ENCODE results near the gene NEDD9.

Gene NEDD9

DNA sequence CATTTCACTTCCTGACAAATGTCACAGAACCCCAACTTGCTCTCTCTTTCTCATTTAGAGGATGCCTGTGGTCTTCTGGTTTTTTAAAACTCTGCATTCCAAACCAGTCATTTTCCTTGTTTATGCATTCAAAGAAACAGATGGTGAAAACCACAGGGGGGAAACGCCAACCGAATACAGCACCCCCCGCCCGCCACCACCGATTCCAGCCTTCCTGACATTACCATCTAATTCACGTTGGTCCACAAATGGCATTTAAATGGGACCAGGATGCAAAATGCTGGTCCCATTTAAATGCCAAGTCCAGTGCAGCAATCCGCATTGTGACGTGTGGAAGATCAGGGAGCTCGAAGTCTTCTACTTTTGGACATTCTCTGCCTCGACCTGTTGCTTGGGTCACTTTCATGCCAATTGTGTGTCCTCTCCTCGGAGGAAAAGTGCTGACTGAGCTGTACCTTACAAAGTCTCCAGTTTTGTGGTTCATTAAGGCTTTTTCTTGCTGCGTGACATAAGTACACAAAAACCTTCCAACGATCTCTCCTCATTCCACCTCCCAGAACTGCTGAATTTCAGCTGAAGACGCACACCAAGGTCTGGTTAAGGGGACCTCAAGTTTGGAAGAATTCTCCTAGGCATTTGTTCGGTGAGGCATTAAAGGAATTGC lies 35.8 kb downstream of the NEDD9 start:
- Histone ChIP-seq H3K27me3 (ENCODE audit: insufficient read depth, poor library complexity, severe bottlenecking) (no peaks in the 10 kb centered on the region), H3K4me3 (replicated peaks; ENCODE audit: insufficient read depth, low read length) (no peak overlapping the region), H3K27ac (replicated peaks) (no peak overlapping the region)
- no peak for TF ChIP-seq SPI1 (IDR thresholded peaks at IDR 0.05; ENCODE audit: borderline replicate concordance, low read depth)
- no peak for TF ChIP-seq CTCF (IDR thresholded peaks at IDR 0.05; ENCODE audit: insufficient read depth, low read length)
- no peak for TF ChIP-seq GABPA (IDR thresholded peaks at IDR 0.05; ENCODE audit: low read depth)
- TF ChIP-seq POLR2AphosphoS5 (IDR thresholded peaks at IDR 0.05; ENCODE audit: low read depth), result no peak
- TF ChIP-seq, protein P1, sequence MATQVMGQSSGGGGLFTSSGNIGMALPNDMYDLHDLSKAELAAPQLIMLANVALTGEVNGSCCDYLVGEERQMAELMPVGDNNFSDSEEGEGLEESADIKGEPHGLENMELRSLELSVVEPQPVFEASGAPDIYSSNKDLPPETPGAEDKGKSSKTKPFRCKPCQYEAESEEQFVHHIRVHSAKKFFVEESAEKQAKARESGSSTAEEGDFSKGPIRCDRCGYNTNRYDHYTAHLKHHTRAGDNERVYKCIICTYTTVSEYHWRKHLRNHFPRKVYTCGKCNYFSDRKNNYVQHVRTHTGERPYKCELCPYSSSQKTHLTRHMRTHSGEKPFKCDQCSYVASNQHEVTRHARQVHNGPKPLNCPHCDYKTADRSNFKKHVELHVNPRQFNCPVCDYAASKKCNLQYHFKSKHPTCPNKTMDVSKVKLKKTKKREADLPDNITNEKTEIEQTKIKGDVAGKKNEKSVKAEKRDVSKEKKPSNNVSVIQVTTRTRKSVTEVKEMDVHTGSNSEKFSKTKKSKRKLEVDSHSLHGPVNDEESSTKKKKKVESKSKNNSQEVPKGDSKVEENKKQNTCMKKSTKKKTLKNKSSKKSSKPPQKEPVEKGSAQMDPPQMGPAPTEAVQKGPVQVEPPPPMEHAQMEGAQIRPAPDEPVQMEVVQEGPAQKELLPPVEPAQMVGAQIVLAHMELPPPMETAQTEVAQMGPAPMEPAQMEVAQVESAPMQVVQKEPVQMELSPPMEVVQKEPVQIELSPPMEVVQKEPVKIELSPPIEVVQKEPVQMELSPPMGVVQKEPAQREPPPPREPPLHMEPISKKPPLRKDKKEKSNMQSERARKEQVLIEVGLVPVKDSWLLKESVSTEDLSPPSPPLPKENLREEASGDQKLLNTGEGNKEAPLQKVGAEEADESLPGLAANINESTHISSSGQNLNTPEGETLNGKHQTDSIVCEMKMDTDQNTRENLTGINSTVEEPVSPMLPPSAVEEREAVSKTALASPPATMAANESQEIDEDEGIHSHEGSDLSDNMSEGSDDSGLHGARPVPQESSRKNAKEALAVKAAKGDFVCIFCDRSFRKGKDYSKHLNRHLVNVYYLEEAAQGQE (IDR thresholded peaks at IDR 0.05; ENCODE audit: insufficient replicate concordance, low read depth), result no peak
- no peak for DNase-seq (ENCODE audit: low read depth in 1 of 2, low spot score in 1 of 2)

DNA sequence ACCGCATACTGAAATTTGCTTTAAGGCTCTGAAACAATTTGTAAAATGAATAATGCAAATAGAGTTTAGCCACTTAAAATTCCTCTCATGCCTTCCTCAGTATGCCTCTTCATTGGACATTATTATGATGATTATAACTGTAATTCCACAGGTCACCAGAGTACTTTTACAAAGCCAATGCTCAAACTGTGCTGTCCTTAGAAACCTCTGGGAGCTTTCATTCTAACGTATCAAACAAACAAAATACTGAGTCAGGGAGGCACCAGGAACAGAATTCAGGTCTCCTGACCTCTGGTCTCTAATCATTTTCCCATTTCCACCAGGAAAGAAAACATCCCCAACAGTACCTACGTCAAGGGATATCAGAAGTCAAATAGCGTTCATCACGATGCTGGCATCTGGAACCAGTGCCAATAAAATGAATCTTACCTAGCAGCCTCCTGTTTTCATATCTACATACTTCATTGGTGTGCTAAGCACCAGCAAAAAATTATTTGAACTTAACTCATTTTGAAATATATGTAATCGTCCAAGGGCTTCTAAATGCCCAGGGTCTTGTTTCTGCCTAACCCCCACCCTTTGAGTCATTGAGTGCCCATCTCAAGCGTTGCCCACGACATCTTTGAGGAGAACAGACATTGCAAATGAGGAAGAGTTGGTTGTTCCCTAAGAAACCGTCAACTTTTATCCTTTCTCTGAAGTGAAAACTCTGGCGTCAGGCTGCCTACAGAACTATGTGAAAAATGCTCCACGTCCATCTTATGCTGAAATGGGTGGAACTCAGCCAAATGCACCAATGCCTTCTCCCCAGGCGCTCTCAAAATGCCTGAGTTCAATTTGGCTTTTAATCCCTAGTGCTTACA lies 37.9 kb downstream of the NEDD9 start:
- DNase-seq (ENCODE audit: low read depth in 1 of 2, low spot score in 1 of 2), result no peak
- no peaks in the 10 kb centered on the region for H3K27me3 ChIP-seq (ENCODE audit: insufficient read depth, poor library complexity, severe bottlenecking)
- TF ChIP-seq SPI1 (IDR thresholded peaks at IDR 0.05; ENCODE audit: borderline replicate concordance, low read depth), result no peak
- TF ChIP-seq GABPA (IDR thresholded peaks at IDR 0.05; ENCODE audit: low read depth), result no peak
- TF ChIP-seq POLR2AphosphoS5 (IDR thresholded peaks at IDR 0.05; ENCODE audit: low read depth), result no peak
- TF ChIP-seq CTCF (IDR thresholded peaks at IDR 0.05; ENCODE audit: insufficient read depth, low read length), result no peak
- TF ChIP-seq, protein P1 (IDR thresholded peaks at IDR 0.05; ENCODE audit: insufficient replicate concordance, low read depth), result no peak
- no peak overlapping the region for H3K27ac ChIP-seq (replicated peaks)
- H3K4me3 ChIP-seq (replicated peaks; ENCODE audit: insufficient read depth, low read length), result no peak overlapping the region

GRCh38 chr6:11193434-11193833 lies 39.0 kb downstream of the NEDD9 start:
- TF ChIP-seq CTCF (IDR thresholded peaks at IDR 0.05; ENCODE audit: insufficient read depth, low read length) (no peak), GABPA (IDR thresholded peaks at IDR 0.05; ENCODE audit: low read depth) (no peak), SPI1 (IDR thresholded peaks at IDR 0.05; ENCODE audit: borderline replicate concordance, low read depth) (no peak), POLR2AphosphoS5 (IDR thresholded peaks at IDR 0.05; ENCODE audit: low read depth) (no peak)
- TF ChIP-seq, protein P1 (IDR thresholded peaks at IDR 0.05; ENCODE audit: insufficient replicate concordance, low read depth), result no peak
- no peak for DNase-seq (ENCODE audit: low read depth in 1 of 2, low spot score in 1 of 2)
- Histone ChIP-seq H3K27me3 (ENCODE audit: insufficient read depth, poor library complexity, severe bottlenecking) (no peaks in the 10 kb centered on the region), H3K4me3 (replicated peaks; ENCODE audit: insufficient read depth, low read length) (no peak overlapping the region), H3K27ac (replicated peaks) (no peak overlapping the region)

All from HL-60 (cell line).